Activated CD4-positive, alpha-beta T cell treated with anti-CD3 and anti-CD28 coated beads for 24 hours (primary cell): ENCODE measurements around the gene HOATZ.

Experiments used
- DNase-seq, 2 donors: peaks; one replicate each; pipeline ENCODE4 v3.0.0-alpha.2; 2020; ENCODE audit warnings: low read depth in 2 of 2

Gene HOATZ

DNA sequence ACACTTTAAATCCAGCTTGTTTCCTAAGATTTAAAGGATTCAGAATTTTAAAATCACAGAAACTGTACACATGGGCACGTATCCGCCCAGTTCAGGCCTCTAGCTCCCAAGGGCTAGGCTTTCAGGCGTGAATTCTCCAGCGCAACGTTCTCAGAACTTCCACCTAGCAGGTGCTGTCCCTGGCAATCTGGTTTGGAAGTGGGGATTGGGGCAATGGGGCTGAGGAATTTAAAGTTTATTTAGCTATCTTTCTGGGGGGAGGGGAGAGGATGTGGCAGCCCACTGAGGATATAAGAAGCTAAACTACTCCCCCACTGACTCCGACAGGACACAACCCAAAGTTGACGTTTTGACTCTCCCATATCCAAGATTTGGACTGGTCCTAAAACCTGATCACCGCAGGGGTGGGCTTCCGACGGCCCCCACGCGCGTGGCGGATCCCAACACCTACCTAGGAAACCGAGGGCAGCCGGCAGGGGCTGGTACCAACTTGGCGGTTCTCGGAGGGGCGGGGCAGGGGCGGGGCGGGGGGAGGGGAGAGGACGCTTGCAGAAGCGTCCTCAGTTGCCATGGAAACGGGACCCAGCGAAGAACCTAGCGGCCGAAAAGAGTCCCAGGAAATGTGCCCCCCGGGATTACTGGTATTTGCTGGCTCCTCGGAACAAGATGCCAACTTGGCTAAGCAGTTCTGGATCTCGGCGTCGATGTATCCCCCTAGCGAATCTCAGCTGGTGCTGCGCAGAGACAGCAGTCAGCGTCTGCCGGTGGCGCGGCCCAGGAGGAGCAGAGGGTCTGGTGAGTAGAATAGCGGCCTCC, at the start of gene HOATZ:
Gene HOATZ, plus strand, starts transcription at position 563 of the 816 bp plus-strand sequence. Its CDS starts 7 bp downstream, at position 570.
- no peak for DNase-seq

- no peak for DNase-seq
These were observed 49.2 kb upstream of the HOATZ start for GRCh38 chr11:111465400-111465799.

DNA sequence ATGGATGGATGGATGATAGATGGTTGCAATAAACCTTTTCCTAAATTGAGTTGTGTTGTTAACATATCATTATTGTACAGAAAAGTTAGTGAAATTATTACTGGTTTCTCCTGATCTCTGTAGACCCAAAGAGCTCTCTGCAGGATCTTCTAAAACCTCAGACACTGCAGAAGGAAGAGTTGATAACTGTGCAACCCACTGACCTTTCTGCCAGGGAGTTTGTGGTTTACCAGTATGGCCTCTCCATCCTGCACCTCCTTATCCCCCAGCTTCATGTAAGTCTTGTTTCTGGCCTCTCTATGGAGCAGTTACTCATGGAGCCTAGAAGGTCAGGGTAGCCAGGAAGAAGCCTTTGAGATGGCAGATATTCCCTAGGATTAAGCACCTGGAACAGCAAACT, 48.0 kb upstream of the HOATZ start:
- DNase-seq, result no peak

DNA sequence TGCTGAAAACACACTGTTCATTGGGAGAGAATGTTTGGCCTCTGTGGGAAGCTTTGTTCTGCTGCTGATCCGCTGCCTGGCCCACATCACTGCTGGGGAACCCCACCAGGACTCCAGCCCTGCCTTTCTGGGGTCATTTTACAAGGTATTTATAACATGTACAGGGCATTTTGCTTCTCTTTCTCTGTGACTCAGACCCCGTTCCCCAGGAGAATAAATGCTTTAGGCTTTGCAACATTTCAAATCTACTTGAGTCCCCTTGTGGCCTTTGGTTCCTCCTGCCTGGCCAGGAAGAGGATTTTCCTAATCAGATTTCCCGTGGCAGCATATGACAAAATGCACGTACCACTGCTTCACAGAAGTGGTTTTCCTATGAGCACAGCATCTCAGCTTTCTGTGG, 45.4 kb upstream of the HOATZ start:
- no peak for DNase-seq

GRCh38 chr11:111472228-111472627, 42.4 kb upstream of the HOATZ start:
- no peak for DNase-seq

DNA sequence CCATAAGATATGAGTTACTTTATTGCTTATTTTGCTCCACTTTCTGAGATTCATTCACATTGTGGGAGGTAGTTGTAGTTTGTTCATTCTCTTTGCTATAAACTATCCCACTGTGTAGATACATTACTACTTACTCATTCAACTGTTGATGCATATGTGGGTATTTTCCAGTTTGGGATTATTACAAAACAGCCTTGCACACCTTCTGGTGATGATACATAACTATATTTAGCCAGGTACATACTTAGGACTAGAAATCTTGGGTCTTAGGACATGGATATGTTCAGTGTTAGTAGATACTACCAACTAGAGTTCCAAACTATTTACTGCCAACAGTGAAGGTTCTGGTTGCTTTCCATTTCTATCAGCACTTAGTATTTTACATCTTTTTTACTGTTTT, 40.1 kb upstream of the HOATZ start:
- no peak for DNase-seq

- no peak for DNase-seq
These were observed 38.2 kb upstream of the HOATZ start for GRCh38 chr11:111476366-111476765.

DNA sequence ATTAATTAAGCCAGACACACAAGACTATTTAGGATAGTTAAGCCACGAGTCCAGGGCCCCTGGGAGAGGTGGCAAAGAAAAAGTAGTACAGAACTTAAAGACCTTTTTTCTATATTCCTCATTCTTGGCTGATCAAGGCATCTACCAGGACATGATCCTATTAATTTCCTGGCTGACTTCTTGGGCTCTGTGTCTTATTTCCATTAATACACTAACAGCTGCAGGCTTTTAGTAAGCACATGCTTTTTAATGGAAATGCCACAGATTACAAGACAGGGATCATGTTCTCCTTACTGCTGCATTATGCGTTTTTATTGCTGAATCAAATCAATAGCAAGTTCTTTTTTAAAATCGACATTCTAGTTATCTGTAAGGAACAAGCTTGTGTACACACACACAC, 37.6 kb upstream of the HOATZ start:
- no peak for DNase-seq

GRCh38 chr11:111477898-111478297, 36.7 kb upstream of the HOATZ start:
- no peak for DNase-seq

- DNase-seq, result no peak
These were observed 34.9 kb upstream of the HOATZ start for GRCh38 chr11:111479666-111480065.

GRCh38 chr11:111483431-111483830, 31.1 kb upstream of the HOATZ start:
- no peak for DNase-seq

GRCh38 chr11:111490496-111490895, 24.1 kb upstream of the HOATZ start:
- DNase-seq, result no peak

- no peak for DNase-seq
These were observed 20.5 kb upstream of the HOATZ start for GRCh38 chr11:111494040-111494439.

DNA sequence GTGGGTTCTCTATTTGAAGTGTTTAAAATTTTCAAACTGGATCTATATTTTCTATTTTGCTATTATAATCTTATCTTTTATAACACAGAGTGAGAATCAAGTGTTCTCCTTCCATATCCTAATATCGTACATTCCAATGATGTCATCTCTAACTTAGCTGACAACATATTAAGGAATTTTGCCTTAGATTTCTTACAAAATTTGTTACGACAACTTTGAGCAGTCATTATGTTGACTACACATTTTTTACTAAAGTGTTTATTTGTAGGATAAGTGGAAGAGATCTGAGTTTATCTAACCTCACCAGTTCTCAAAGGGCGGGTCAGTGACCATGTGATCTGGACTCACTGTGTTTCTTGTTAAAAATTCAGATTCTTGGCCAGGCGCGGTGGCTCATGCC, 15.1 kb upstream of the HOATZ start:
- no peak for DNase-seq

GRCh38 chr11:111500481-111500880, 14.1 kb upstream of the HOATZ start:
- no peak for DNase-seq

DNA sequence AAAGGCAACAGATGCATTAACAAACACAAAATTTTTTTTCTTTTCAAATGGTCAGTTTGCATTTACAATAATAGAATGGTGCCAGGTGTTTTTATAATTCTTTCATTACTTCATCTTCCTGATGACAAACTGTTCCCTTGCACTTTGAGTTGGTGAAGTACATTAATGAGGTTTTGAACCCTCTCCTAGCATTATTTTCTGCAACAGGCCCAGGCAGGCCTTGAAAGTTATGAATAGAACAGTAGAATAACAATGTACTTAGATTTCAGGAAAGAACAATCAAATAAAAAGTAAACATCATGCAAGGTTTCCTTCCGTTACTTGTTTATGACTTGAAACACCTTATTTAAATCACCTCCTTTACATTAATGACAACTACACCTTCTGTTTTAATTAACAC, 12.0 kb upstream of the HOATZ start:
- DNase-seq, result no peak

- DNase-seq, result no peak
These were observed 4.3 kb upstream of the HOATZ start for GRCh38 chr11:111510311-111510710.

- no peak for DNase-seq
These were observed 2.0 kb upstream of the HOATZ start, which contains the start of gene BTG4 for GRCh38 chr11:111512296-111513239. TSS of gene BTG4 (minus strand) at chr11:111512386. CDS start at chr11:111498776, 13,610 bp downstream.

DNA sequence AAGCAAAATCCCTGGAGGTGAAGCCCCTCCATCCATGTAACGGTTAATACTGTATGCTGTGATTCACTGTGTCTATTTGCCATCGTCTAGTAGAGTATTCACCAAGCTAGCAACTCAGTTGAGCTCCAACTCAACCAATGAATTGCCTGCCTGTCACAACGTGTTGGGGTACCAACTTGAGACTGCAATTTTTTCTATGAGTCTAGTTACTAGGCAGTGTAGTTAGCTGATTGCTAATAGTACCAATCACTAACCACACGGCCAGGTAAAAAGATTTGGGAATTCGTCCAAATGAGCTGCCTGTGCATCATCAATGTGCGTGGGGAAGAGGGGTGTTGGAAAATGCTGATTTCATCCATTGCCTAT, 1.4 kb upstream of the HOATZ start:
- no peak for DNase-seq

DNA sequence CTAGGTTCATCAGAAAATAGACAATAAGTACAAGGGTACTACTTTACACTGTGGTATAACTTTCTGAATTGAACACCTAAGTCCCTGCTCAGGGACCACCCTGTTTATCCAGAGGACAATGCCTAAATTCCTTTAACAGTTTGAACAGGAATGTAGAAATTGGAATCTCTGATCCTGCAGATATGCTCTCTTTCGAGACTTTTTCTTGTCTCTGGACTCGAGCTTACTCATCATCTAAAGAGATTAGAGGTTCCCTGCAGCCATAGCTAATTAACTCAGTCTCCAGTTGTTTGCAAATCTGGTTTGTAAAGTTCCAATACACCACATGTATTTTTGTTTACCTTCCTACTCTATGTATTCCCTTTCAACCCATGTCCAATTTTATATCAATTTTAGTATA, 1.0 kb downstream of the HOATZ start:
- no peak for DNase-seq

DNA sequence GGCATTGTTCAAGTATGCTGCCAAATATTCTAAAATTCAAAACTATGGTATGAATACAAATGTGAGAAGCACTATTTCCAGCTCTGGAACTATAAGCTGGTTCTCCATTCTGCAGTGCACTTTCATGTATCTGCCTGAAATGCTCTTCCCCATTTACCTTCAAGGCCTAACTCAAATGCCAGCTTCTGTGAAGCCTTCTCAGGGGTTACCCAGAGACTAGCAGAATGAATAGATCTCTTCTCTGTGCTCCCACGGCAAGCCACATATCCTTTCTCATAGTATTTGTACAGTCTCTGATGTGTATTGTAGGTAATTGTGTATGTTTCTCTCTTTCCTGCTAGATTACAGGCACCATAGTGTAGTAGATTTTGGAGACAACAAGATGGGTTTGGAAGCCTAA, 4.1 kb downstream of the HOATZ start:
- DNase-seq, result no peak

DNA sequence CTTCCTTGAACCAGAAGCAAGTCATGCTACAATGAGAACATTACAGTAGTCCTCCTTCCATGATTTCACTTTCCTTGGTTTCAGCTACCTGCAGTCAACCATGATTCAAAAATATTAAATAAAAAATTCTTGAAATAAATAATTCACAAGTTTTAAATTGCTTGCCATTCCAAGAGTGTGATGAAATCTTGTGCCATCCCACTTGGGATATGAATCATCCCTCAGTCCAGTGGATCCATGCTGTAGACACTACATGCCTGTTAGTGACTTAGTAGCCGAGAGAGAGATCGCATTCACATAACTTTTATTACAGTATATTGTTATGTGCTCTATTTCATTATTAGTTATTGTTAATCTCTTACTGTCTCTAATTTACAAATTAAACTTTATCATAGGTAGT, 6.0 kb downstream of the HOATZ start:
- no peak for DNase-seq

DNA sequence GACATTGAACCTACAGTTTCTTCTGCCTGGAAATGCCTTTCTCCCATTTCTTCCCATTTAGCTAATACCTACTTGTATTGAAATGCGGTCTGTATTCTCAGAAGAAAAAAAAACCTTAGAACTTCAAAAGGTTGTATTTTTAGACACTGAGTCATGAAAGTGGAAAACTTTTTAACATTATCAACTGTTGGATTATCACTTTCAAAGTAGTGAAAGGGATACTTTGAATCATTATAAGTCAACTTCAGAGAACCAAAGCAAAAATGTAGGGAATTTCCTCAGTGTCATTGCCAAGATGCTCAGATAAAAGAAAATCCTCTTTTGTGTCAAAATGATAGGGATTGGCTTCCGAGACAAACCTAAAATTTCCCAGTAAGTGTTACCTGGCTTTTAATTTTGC, 6.6 kb downstream of the HOATZ start:
- DNase-seq, result no peak
